CD4-positive, alpha-beta T cell treated with Interleukin-15 for 4 hours (primary cell): ENCODE results near the gene DLX1.
"Not testable (repeated sequence)": the region's sequence is repeated elsewhere in the genome, so short reads cannot be mapped to it uniquely, and the experiment has no call there.

Source experiments
- DNase-seq: peaks from one replicate; pipeline ENCODE4 v3.0.0-alpha.2; 2020; ENCODE audit warnings: low spot score

DLX1 gene

GRCh38 chr2:172065111-172065510 is 20.2 kb upstream of the DLX1 start:
- no peak for DNase-seq

DNA sequence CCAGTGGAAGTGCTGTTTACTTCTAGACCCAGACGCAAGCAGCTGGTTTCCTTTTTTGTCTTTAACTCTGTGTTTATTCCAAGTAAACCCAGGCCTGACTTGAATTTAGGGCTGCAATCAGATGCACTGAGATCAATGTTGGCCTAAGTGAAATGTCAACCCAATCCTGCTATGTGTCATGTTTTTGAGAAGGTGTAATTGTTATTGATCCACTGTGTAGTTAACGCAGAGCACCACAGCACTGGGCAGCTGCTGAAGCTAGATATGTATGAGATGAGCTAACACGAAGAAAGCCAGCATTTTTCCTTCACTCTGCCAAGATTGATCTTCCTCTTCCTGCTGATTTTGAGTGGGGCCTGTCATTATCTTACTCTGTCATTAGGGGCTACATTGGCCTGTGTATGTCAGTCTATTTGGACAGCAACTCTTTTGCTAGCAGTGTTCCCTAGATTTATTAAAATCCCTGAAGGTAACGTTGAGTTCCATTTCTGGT is 18.9 kb upstream of the DLX1 start:
- DNase-seq = no peak

GRCh38 chr2:172067905-172068304 is 17.4 kb upstream of the DLX1 start:
- DNase-seq = not testable (repeated sequence)

DNA sequence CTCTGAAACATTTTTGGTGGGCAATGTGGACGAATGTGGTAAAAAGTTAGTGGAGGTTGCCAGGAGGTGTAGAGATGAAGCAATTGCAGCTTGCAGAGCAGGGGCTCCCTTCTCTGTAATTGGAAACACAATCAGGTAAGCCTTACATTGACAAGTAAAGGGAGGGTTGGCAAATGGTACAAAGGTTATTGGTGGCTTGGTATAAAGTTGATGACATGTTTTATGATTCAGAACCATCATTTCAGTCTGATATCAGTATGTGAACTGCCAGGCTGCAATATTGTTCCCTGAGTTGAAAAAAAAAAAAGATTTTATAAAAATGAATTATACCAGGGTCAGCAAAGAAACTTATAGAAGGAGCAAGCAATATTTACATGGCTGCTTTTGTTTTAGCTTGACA is 14.4 kb upstream of the DLX1 start:
- no peak for DNase-seq

GRCh38 chr2:172072303-172072702 is 13.0 kb upstream of the DLX1 start:
- DNase-seq = no peak

DNA sequence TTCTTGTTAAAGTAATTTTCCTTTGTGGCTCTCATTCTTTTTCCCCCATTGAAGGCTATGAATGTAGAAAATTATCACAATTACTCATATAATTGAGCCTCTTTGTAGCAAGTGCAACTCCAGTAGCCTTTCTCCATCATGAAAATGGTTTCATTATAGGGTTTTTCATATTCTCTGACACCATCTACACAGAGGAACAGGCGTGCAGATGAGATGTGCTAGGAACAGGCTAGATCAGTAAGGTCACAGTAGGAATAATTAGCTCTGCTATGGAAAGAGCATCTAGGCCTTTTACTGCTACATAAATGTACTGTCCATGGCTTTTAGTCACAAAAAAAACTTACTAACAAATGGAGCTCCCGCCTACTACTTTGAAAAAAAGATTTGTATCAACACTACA is 12.6 kb upstream of the DLX1 start:
- DNase-seq = no peak

- no peak for DNase-seq
These were observed 11.8 kb upstream of the DLX1 start for GRCh38 chr2:172073518-172073917.

GRCh38 chr2:172074254-172074653 is 11.1 kb upstream of the DLX1 start:
- no peak for DNase-seq

- no peak for DNase-seq
These were observed 5.9 kb upstream of the DLX1 start for GRCh38 chr2:172079416-172079815.

DNA sequence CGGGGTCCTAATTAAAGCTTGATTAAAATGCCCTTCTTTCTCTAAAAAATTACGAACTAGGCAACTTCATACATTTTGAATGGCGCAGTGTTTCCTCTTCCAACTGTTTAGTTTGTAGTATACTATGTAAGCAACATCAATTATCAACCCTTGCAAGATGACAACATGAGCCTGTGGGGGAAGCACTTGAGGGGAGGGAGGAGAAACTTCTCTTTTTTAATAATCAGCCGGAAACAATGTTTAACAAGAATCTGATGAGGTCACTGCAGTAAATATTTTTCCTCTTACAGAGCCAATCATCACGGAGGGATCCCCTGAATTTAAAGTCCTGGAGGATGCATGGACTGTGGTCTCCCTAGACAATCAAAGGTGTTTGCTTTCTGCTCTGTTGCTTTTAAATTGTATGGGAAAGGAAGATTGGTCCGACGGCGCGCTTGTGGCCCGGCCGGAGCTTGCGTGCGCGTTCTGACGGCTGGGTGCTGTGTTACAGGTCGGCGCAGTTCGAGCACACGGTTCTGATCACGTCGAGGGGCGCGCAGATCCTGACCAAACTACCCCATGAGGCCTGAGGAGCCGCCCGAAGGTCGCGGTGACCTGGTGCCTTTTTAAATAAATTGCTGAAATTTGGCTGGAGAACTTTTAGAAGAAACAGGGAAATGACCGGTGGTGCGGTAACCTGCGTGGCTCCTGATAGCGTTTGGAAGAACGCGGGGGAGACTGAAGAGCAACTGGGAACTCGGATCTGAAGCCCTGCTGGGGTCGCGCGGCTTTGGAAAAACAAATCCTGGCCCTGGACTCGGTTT is 5.3 kb upstream of the DLX1 start:
- no peak for DNase-seq

GRCh38 chr2:172080641-172081220 is 4.6 kb upstream of the DLX1 start:
- no peak for DNase-seq

GRCh38 chr2:172081221-172082022 is 3.9 kb upstream of the DLX1 start:
- no peak for DNase-seq

GRCh38 chr2:172082105-172082943 is 3.0 kb upstream of the DLX1 start:
- no peak for DNase-seq

- no peak for DNase-seq
These were observed 2.2 kb upstream of the DLX1 start for GRCh38 chr2:172082944-172083627.

- DNase-seq = no peak
These were observed 1.5 kb upstream of the DLX1 start for GRCh38 chr2:172083628-172084394.

- no peak for DNase-seq
These were observed 987 bp upstream of the DLX1 start for GRCh38 chr2:172084395-172084644.

- peak; percentile 50 for DNase-seq
These were observed 455 bp upstream of the DLX1 start for GRCh38 chr2:172084645-172085459.

- peak; percentile 48 for DNase-seq
These were observed 1.2 kb downstream of the DLX1 start for GRCh38 chr2:172086241-172087206.
